Caco-2 (cell line): ENCODE data around the gene CHID1. TPM values are rescaled to one million over a fixed set of nuclear protein-coding genes. Genes with fewer than 3 reads are reported as not detected.

Experiments used
- BruUV-seq: library from RNA; stranded (reverse); fragments of 400-500 nt; replicated peaks from 2 replicates; lab custom pipeline; 2021; lab: Mats Ljungman, UMichigan
- CTCF ChIA-PET: fragments of 300-600 bp; sonication (Branson Sonifier 250); formaldehyde crosslinking; loops from one replicate; lab custom pipeline; 2022; ENCODE audit warnings: antibody characterized with exemption; lab: Charles Lee
- POLR2A ChIA-PET: fragments of 300-600 bp; sonication (Branson Sonifier 250); formaldehyde crosslinking; loops from one replicate; lab custom pipeline; 2022; ENCODE audit warnings: antibody characterized with exemption; lab: Charles Lee
- DNase-seq, 2 experiments: peaks; one replicate each; pipeline versions ENCODE4 v3.0.0 to v3.0.0-alpha.2; 2020 to 2022
- H3K27me3 ChIP-seq: replicated peaks from 2 replicates; pipeline ENCODE4 v1.6.0; 2011; ENCODE audit warnings: low read length; ENCODE audit not compliant: control insufficient read depth, insufficient read depth
- H3K36me3 ChIP-seq: 2 replicates; pipeline ENCODE4 v1.5.1; 2011; ENCODE audit warnings: low read length; ENCODE audit not compliant: control insufficient read depth, insufficient read depth
- H3K4me1 ChIP-seq: fragments of 250-450 bp; sonication (Bioruptor Pico); 2 replicates; pipeline ENCODE4 v1.5.1; 2020; ENCODE audit warnings: mild to moderate bottlenecking
- H3K4me3 ChIP-seq: 2 replicates; pipeline ENCODE4 v1.5.1; 2011; ENCODE audit warnings: low read depth, mild to moderate bottlenecking, control low read depth, low read length
- H3K9me3 ChIP-seq: fragments of 250-450 bp; sonication (Bioruptor Pico); 2 replicates; pipeline ENCODE4 v1.5.1; 2020; ENCODE audit warnings: mild to moderate bottlenecking, moderate library complexity
- H3K27ac Mint-ChIP-seq: one replicate; pipeline ENCODE4 v1.8.0; 2022; ENCODE audit warnings: mixed read lengths; ENCODE audit not compliant: unreplicated experiment
- H3K27me3 Mint-ChIP-seq: one replicate; pipeline ENCODE4 v1.8.0; 2022; ENCODE audit warnings: mixed read lengths; ENCODE audit not compliant: insufficient read depth, unreplicated experiment
- H3K36me3 Mint-ChIP-seq: one replicate; pipeline ENCODE4 v1.8.0; 2022; ENCODE audit warnings: mild to moderate bottlenecking, mixed read lengths; ENCODE audit not compliant: insufficient read depth, unreplicated experiment
- H3K4me1 Mint-ChIP-seq: one replicate; pipeline ENCODE4 v1.8.0; 2022; ENCODE audit warnings: low read depth, mixed read lengths; ENCODE audit not compliant: unreplicated experiment
- H3K4me3 Mint-ChIP-seq: one replicate; pipeline ENCODE4 v1.8.0; 2022; ENCODE audit warnings: mild to moderate bottlenecking, moderate library complexity, mixed read lengths; ENCODE audit not compliant: unreplicated experiment
- H3K9me3 Mint-ChIP-seq: one replicate; pipeline ENCODE4 v1.8.0; 2022; ENCODE audit warnings: mixed read lengths; ENCODE audit not compliant: unreplicated experiment
- intact Hi-C: fragments of 100-400 bp; cut with micrococcal nuclease; formaldehyde crosslinking; loops from one replicate; pipeline ENCODE4 v1.10.0; 2022; ENCODE audit not compliant: unreplicated experiment
- total RNA-seq: library from RNA; stranded (reverse); gene quantifications from 2 replicates; pipeline ENCODE4 v1.2.3, GENCODE V29; 2022
- TF ChIP-seq, protein P1 (sequence below), 2 experiments: fragments of 200-600 bp in 1 of 2; IDR thresholded peaks; 1 replicate in 1 of 2; 2 replicates in 1 of 2; pipeline versions ENCODE4 v1.5.1 to v1.8.0; 2011 to 2022; ENCODE audit warnings: antibody characterized with exemption in 1 of 2, control low read depth in 1 of 2, inconsistent platforms in 1 of 2, low read depth in 1 of 2, low read length in 1 of 2, mild to moderate bottlenecking in 1 of 2, moderate library complexity in 1 of 2; ENCODE audit not compliant: insufficient read depth in 1 of 2, severe bottlenecking in 1 of 2, unreplicated experiment in 1 of 2

Gene CHID1
- total RNA-seq, 1 experiment from 2014 or later = 180 TPM

DNA sequence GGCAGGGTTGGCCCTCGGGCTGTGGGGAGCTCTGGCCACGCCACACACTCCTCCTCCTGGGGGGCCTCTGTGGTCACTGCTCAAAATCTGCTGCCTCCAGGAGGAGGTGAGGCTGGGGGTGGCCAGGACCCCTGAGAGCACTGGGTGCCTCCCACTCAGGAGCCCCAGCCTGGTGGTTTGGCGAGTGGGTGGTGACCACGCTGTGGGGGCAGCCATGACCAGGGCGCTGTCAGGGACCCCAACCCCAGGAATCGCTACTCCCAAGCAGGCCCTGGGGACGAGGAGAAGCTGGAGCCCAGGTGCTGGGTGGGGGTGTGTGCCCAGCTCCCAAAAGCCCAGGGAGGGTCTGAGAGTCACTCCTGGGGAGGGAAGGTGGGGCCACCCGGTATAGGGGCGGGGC lies 37.8 kb downstream of the CHID1 start:
- Histone ChIP-seq H3K9me3 (no peaks in the 10 kb centered on the region), H3K4me3 (no peak overlapping the region), H3K27me3 (no peaks in the 10 kb centered on the region), H3K36me3 (peaks cover 1% of the 10 kb centered on the region; the same call in 1 of the 2 replicates), H3K4me1 (no peaks in the 10 kb centered on the region)
- no TSS peak for BruUV-seq
- H3K4me3 Mint-ChIP-seq = no peak overlapping the region
- H3K27ac Mint-ChIP-seq = no peak overlapping the region
- TF ChIP-seq, protein P1, sequence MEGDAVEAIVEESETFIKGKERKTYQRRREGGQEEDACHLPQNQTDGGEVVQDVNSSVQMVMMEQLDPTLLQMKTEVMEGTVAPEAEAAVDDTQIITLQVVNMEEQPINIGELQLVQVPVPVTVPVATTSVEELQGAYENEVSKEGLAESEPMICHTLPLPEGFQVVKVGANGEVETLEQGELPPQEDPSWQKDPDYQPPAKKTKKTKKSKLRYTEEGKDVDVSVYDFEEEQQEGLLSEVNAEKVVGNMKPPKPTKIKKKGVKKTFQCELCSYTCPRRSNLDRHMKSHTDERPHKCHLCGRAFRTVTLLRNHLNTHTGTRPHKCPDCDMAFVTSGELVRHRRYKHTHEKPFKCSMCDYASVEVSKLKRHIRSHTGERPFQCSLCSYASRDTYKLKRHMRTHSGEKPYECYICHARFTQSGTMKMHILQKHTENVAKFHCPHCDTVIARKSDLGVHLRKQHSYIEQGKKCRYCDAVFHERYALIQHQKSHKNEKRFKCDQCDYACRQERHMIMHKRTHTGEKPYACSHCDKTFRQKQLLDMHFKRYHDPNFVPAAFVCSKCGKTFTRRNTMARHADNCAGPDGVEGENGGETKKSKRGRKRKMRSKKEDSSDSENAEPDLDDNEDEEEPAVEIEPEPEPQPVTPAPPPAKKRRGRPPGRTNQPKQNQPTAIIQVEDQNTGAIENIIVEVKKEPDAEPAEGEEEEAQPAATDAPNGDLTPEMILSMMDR (IDR thresholded peaks at IDR 0.05; ENCODE audit: insufficient read depth in 1 of 2, low read depth in 1 of 2, low read length in 1 of 2, severe bottlenecking in 1 of 2, unreplicated experiment in 1 of 2) = no peak
- intact Hi-C loops = no loop called here
- no peaks in the 10 kb centered on the region for H3K9me3 Mint-ChIP-seq
- DNase-seq = no peak
- no peaks in the 10 kb centered on the region for H3K27me3 Mint-ChIP-seq
- no peaks in the 10 kb centered on the region for H3K4me1 Mint-ChIP-seq
- peaks cover 69% of the 10 kb centered on the region for H3K36me3 Mint-ChIP-seq
- ChIA-PET CTCF (no interaction called here), POLR2A (no interaction called here)

DNA sequence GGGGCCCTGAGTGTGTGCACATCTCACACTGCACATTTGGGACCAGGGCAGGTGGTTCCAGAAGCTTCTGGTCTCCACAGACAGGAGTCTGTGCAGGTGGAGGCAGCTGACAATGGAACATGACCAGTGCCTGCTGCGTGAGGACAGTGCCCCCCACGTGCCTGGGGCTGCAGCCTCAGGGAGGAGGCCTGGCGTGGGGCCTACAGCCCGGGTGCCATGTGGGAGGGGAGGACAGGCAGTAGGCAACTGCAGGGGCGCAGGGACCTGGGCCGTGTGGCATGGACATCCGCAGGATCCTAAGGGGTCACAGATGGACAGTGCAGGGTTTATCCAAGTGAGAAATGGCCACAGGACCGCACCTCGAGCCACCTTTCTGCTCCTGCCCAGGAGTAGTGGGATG lies 39.1 kb downstream of the CHID1 start:
- Mint-ChIP-seq H3K4me1 (no peaks in the 10 kb centered on the region), H3K9me3 (no peaks in the 10 kb centered on the region), H3K36me3 (peaks cover 78% of the 10 kb centered on the region), H3K4me3 (no peak overlapping the region), H3K27me3 (no peaks in the 10 kb centered on the region), H3K27ac (no peak overlapping the region)
- Histone ChIP-seq H3K4me1 (no peaks in the 10 kb centered on the region), H3K36me3 (no peaks in the 10 kb centered on the region; the same call in 1 of the 2 replicates), H3K4me3 (no peak overlapping the region), H3K27me3 (no peaks in the 10 kb centered on the region), H3K9me3 (no peaks in the 10 kb centered on the region)
- TF ChIP-seq, protein P1 (IDR thresholded peaks at IDR 0.05; ENCODE audit: insufficient read depth in 1 of 2, low read depth in 1 of 2, low read length in 1 of 2, severe bottlenecking in 1 of 2, unreplicated experiment in 1 of 2) = no peak
- intact Hi-C loops = no loop called here
- POLR2A ChIA-PET = no interaction called here
- no peak for DNase-seq
- CTCF ChIA-PET = no interaction called here
- no TSS peak for BruUV-seq

DNA sequence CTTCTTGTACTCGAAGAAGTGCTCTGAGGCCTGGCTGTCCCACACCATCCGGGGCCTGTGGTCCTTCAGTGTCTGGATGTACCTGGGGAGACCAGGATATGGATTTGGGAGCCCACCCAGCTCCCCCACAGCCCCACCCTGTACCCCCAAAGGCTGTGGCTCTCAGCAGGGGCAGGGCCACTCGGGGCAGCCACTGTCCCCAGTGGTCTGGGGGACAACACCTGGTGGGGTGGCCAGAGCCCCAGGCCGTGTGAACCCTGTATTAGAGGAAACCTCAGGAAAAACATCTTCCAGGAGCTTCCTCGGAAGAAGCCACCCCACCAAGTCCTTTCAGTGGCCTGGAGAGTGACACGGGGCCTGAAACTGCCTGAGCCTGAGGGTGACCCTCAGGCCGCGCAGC lies 40.2 kb downstream of the CHID1 start:
- TF ChIP-seq, protein P1 (IDR thresholded peaks at IDR 0.05; ENCODE audit: insufficient read depth in 1 of 2, low read depth in 1 of 2, low read length in 1 of 2, severe bottlenecking in 1 of 2, unreplicated experiment in 1 of 2) = no peak
- CTCF ChIA-PET = interaction anchor here (0.6 to 1.4 kb wide), 5 partner anchors 16 to 181 kb away, joined by 3 to 13 read pairs (median 3); no protein-coding TSS in a partner anchor
- POLR2A ChIA-PET = no interaction called here

More for the DNA sequence above, 40.2 kb downstream of the CHID1 start:
- Mint-ChIP-seq H3K36me3 (peaks cover 81% of the 10 kb centered on the region), H3K4me3 (no peak overlapping the region), H3K9me3 (no peaks in the 10 kb centered on the region), H3K27ac (no peak overlapping the region), H3K27me3 (no peaks in the 10 kb centered on the region), H3K4me1 (no peaks in the 10 kb centered on the region)
- no peaks in the 10 kb centered on the region for H3K27me3 ChIP-seq
- BruUV-seq = no TSS peak
- DNase-seq = no peak
- no peaks in the 10 kb centered on the region for H3K9me3 ChIP-seq
- H3K4me1 ChIP-seq = no peaks in the 10 kb centered on the region
- intact Hi-C loops = no loop called here
- H3K36me3 ChIP-seq = no peaks in the 10 kb centered on the region; the same call in none of the 2 replicates
- H3K4me3 ChIP-seq = no peak overlapping the region
